GM19240 (cell line): ENCODE results near the gene PLD2.

Source experiments
- DNase-seq: peaks from one replicate; pipeline ENCODE4 v3.0.0; 2011; ENCODE audit warnings: low spot score; ENCODE audit not compliant: insufficient read length

PLD2 gene

DNA sequence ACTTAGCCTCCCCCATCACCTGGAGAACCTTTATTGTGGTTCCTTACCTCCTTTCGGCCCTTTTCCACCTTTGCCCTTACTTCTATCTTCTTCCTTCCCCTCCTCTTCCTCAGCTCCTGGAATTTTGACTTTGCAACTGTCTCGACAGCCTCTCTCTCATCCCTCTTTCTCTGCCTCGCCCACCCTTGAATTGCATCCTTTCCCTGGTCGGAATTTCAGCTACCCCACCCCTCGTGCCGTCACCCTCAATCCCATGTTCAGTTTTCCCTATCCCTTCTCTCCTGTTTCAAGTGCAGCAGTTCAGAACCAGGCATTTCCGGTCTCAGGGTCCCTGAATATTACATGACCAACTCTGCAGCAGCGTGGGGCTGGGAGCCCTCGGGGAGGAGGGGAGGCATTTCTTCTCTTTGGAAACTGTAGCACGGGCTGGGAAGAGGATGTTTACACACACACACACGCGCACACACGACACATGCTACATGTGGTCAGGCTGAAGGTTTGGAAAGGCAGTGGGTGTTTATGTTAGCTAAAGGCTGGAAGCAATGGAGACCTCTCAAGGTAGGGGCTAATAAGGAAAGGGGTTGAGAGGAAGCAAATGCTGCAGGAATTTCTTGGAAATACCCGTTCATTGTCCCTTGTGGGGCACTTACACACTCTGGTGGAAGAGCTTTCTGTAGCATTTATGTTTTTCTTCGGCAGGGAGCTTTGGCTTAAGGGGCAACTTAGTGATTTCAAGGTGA, 27.2 kb downstream of the PLD2 start:
- no peak for DNase-seq

DNA sequence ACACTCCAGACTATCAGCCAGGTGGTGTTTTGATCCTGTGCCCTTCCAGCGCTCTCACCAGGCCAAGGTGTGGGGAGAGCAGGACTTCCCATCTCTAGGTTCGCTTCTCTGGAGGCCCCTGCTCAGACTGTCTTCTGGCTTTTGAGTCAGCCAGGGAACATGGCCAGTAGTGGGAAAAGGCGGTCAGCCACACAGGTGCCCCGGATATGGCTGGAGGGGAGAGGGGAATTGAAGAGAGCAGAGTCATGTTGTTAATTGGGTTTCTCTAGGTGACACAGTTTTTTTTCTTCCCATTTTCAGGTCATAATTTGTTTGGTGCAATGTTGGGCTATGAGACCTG, 27.7 kb downstream of the PLD2 start:
- DNase-seq = no peak

- DNase-seq = no peak
Observed at GRCh38 chr17:4836221-4836620, 29.3 kb downstream of the PLD2 start.

GRCh38 chr17:4837471-4838308, 30.7 kb downstream of the PLD2 start:
- DNase-seq = no peak

GRCh38 chr17:4838309-4838785, 31.4 kb downstream of the PLD2 start:
- no peak for DNase-seq

- no peak for DNase-seq
Observed at GRCh38 chr17:4839221-4839620, 32.3 kb downstream of the PLD2 start.

GRCh38 chr17:4839965-4840892, 33.3 kb downstream of the PLD2 start:
- no peak for DNase-seq

- no peak for DNase-seq
Observed at GRCh38 chr17:4840893-4841242, 33.9 kb downstream of the PLD2 start.

DNA sequence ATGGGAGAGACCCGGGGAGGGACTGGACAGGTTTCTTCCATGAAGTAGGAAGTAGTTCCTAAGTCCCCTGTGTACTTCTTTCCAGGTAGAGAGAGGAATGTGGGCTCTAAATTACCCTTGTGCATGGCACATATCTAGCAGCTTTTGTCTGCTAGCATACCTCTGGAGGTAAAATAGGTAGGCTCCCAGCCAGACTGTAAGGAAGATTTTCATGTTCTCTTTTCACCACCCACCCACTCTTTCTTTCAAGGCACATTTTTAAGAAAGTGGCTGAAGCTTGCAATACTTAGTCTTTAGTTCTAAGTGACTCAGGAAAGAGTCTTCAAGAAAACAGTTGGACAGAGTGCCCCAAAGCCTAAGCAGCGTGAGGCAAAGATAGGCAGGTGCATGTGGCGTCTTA, 35.4 kb downstream of the PLD2 start:
- DNase-seq = no peak

GRCh38 chr17:4843321-4844000, 36.5 kb downstream of the PLD2 start:
- no peak for DNase-seq

GRCh38 chr17:4845118-4845517, 38.2 kb downstream of the PLD2 start:
- no peak for DNase-seq

DNA sequence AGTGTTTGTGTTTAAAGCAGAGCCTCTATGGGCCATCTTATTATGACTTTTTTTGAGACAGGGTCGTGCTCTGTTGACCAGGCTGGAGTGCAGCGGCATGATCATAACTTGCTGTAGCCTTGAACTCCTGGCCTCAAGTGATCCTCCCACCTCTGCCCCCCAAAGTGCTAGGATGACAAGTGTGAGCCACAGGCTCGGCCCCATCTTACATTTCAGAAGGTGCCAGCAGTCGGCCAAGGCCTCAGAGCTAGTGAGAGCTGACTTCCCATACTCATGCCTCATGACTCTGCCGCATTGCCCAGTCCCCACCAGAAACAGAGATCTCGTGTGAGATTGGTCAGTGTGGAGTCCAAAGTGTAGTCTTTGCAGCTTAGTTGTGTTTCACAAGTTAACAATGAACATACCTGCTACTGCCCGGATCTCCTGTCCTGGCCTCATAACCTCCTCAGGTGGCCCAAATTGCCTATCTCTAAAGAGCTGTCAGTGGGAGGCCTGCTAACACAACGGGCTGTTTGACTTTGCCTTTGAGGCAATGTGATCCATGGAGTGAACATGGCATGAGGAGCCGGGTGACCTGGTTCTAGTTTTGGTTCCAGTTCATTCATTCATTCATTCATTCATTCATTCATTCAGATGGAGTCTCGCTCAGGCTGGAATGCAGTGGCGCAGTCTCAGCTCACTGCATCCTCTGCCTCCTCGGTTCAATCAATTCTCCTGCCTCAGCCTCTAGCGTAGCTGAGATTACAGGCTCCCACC, 39.9 kb downstream of the PLD2 start:
- DNase-seq = no peak

DNA sequence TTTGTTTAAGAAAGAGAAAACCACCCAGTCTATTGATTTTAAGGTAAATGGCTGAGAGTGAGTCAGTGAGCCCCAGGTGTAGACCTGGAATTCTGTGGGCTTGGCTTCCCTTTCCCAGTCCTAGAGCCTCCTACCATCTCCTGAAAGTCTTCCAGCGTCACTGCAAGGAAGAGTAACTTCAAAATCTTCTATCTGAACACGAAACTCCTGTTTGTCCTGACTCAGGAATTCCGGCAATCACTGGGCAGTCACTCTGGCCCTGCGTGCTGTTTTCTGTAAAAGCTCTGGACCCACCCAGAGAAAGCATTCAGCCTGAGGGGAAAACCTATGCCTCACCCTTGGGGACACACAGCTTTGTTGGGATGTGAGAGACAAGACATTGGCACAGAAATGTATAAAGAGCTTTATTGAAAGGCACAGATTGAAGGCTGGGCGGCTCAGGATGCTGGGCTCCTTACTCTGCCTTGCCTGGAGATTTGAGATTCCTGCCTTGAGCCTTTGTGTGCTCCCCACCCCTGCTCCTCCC, 42.1 kb downstream of the PLD2 start:
- no peak for DNase-seq

GRCh38 chr17:4850246-4850645, 43.3 kb downstream of the PLD2 start:
- no peak for DNase-seq

GRCh38 chr17:4851084-4851483, 44.1 kb downstream of the PLD2 start:
- no peak for DNase-seq

DNA sequence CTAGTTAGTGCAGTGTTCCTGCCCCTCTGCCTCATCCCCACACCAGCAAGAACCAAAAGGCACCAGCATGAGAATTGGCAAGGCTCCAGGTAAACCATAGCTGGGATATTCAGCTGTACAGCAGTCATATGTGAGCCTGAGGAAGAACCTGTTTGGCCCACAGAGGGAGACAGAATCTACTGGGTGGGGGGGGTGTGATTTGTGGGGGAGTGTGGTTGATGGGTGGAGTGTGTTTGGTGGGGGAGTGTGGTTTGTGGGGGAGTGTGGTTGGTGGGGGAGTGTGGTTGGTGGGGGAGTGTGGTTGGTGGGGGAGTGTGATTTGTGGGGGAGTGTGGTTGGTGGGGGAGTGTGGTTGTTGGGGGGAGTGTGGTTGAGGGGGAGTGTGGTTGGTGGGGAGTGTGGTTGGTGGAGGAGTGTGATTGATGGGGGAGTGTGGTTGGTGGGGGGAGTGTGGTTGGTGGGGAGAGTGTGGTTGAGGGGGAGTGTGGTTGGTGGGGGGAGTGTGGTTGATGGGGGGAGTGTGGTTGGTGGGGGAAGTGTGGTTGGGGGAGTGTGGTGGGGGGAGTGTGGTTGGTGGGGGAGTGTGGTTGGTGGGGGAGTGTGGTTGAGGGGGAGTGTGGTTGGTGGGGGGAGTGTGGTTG, 45.7 kb downstream of the PLD2 start:
- DNase-seq = no peak

GRCh38 chr17:4853208-4853671, 46.3 kb downstream of the PLD2 start:
- DNase-seq = no peak

DNA sequence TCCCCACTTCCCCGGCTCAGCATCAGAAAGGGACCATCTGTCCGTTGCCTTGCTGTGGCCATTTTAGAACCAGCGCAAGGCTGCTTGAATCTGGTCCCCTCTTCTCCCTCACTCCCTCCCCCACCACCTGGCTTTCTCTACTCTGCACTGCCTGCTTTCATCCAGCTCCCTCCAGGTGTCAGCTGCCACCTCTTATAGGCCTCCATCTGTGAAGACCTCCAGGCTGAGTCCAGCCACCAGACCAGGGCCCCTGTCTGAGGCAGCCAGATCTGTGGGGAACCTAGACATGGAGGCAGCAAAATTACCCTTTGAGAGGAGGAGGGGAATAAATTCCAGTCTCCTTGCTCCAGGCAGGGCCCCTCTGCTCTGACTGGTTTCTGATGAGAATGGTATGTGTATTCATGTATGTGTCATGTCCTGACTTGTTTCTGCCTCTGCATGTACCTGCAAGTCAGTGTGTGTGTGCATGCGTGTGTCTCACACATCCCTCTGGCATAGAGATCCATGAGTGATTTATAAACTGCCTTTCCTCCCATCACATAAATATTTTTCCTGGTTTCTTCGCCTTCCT, 47.2 kb downstream of the PLD2 start:
- no peak for DNase-seq

GRCh38 chr17:4856271-4856936, 49.5 kb downstream of the PLD2 start:
- DNase-seq = no peak
